ENCODE results near the gene TMC1.
"Not testable (repeated sequence)": the region's sequence is repeated elsewhere in the genome, so short reads cannot be mapped to it uniquely, and the experiment has no call there.

The TMC1 gene

DNA sequence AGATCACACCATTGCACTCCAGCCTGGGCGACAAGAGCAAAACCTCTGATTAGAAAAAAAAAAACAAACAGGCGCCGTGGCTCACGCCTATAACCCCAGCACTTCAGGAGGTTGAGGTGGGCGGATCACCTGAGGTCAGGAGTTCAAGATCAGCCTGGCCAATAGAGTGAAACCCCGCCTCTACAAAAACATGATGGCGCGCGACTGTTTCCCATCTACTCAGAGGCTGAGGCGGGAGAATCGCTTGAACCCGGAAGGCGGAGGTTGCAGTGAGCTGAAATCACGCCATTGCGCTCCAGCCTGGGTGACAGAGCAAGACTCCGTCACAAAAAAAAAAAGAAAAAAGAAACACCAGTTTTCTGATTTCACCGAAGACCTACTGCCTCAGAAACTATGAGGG, at the start of gene TMC1:
TSS of gene TMC1 (plus strand) at position 193 of the 400 bp plus-strand sequence. CDS start 127,041 bp downstream, outside the sequence.
- not testable (repeated sequence) for FAIRE-seq

DNA sequence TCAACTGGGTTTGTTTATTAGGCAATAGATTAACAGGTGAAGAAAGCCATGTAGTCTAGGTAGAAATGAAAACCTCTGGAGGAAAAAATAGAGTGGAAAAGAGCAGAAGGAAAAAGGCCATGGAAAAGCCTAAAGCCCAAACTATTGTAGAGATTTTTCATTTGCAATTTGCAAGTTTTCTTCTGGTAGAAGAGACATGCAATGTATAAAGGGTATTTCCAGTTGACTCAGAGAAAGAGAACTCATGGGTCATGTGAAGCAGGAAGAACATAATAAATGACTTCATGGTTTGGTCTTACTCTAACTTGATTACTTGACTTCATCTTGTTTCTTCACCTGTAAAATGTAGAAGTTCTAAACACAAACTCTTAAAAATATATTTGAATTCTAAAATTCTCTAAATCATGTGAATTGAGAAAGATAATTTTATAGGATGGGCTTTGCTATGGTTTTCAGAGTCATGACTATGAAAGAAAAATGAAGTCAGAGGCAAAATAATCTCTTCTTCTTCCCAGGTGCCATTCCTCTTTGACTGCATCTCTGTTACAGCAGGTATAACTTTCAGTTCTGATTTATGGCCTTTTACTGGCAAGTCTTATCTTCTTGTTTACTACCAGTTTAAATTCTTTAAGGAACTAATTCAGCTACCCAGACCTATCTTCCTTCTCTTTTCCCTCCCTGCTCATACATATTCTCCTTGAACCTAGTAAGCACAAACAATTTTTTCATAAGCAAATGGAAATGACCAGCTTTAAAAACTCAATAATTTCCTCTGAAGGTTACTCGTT, 47.7 kb upstream of the TMC1 start:
- FAIRE-seq: no peak

DNA sequence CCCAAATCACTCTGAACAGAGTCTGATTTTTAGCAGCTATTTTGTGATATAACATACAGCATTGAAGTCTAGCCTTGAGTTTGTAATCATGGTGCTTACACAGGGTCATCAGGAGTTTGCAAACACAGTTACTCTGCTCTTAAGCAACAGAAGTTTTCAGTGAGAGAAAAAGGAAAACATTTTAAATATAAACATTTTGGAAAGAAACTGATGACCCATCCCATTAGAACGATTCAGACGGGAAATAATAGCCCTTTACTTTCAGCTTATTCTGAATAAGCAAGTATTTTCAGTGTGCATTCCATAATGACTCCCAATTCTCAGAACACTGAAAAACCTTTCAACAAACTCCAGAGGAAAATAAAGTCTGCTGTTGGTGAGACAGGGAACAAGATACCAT, 46.7 kb upstream of the TMC1 start:
- no peak for FAIRE-seq

DNA sequence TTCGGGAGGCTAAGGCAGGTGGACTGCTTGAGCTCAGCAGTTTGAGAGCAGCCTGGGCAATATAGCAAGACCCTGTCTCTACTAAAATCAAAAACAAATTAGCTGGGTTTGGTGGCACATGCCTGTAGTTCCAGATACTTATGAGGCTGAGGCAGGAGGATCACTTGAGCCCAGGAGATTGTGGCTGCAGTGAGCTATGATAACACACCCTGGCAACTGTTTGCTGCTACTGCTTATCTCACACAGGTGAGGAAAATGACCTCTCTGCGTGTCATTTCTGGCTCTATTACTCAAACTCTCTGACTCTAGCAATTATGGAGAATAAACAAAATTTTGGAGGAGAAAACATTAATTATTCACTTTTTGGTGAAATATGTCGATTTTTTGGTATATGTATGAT, 45.3 kb upstream of the TMC1 start:
- no peak for FAIRE-seq

DNA sequence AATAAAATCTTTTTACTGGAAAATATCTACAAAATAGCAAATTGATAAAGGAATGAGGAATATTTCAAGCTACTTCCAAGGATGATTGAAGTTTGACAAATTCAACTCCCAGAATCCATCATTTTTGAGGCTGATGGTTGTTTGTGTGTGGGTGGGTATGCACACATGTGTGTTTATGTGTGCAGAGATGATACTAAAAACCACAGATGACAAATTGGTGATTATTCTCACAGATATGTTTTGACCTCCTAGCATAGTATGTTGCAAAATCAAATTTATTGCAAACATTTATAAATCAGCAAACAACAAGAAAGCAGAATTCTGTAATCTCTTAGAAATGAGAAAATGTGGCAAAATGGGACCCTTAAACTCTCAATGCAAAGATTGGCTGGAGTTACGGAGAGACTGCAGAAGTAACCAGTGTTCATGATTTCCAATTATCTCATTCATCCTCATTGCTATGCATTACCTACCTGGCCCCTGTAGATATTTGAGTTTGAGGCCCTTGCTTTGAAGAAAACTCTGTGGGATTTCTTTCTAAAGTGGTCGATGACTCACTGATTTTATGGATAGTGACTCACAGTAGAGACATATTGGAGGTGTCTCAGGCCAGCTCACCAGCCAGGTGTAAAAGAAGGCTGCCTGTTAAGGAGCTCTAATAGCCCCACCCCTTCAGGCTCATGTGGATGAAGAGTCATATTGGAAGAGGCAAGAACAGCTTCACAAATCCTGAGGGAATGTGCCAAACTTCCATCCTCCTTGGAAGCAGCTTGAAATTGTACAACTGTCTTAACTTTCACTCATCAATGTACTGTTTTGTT, 44.6 kb upstream of the TMC1 start:
- no peak for FAIRE-seq

DNA sequence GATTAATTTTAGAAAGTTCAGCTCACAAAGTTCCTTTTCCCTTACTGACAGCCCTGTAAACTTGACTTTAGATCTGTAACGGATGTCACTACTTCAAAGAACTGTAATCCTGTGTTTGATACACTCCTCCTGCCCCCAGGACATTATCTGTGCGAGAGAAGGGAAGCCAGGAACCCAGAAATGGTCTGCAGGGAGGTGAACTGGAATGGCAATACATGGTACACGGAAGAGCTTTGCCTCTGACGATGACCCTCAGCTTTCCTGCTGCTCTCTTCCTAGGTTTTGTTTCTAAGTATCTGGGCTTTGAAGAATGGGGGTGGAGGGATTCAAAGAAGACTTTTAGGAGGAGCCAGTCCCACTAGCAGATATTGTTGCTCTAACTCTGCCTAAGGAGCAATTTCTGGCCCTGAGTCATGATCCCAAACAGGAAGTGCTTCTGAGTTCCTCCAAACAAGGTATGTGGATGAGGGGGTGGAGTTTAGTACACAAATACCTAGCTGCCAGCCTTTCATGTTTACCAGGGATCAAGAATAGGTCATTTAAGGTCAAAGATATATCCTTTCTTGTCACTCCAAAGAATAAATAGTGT, 43.4 kb upstream of the TMC1 start:
- no peak for FAIRE-seq

DNA sequence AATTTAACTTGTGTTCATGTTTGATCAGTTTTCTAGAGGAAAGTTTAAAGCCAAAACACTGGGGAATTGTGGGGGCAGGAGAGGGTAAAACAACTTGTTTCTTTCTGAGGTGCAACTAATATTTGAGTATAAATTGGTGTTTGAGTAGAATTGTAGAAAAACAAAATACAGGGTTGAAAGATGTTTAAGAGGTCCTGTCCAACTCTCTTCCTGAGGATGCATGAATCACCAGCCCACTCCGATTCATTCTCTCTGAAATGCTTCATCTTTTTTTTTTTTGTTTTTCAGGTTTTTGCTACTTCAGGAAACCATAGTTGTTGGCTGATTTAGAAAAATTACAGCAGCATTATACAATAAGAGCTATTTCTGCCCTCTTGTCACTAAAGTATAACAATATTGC, 42.4 kb upstream of the TMC1 start:
- no peak for FAIRE-seq

DNA sequence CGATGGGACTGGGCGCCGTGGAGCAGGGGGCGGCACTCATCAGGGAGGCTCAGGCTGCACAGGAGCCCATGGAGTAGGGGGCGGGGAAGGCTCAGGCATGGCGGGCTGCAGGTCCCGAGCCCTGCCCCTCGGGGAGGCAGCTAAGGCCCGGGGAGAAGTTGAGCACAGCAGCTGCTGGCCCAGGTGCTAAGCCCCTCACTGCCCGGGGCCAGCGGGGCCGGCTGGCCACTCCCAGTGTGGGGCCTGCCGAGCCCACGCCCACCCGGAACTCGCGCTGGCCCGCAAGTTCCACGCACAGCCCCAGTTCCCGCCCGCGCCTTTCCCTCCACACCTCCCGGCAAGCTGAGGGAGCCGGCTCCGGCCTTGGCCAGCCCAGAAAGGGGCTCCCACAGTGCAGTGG, 41.1 kb upstream of the TMC1 start:
- FAIRE-seq: not testable (repeated sequence)

DNA sequence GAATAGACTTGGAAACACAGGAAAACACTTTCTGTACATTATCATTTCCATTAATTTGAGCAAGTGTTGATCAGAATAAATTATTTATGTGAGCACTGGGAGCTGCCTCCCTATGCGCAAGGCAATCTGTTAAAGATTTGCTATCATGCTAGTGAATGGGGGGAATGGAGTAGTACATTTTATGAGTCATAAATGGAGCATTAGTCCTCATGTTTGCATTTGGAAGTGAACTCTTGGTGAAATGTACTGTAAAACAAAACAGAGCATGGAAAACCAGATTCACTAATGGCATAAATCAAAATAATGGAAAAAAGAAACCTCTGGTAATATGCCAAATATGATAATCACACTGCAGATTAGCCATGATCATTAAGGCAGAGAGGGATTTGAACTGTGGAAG, 40.5 kb upstream of the TMC1 start:
- no peak for FAIRE-seq

DNA sequence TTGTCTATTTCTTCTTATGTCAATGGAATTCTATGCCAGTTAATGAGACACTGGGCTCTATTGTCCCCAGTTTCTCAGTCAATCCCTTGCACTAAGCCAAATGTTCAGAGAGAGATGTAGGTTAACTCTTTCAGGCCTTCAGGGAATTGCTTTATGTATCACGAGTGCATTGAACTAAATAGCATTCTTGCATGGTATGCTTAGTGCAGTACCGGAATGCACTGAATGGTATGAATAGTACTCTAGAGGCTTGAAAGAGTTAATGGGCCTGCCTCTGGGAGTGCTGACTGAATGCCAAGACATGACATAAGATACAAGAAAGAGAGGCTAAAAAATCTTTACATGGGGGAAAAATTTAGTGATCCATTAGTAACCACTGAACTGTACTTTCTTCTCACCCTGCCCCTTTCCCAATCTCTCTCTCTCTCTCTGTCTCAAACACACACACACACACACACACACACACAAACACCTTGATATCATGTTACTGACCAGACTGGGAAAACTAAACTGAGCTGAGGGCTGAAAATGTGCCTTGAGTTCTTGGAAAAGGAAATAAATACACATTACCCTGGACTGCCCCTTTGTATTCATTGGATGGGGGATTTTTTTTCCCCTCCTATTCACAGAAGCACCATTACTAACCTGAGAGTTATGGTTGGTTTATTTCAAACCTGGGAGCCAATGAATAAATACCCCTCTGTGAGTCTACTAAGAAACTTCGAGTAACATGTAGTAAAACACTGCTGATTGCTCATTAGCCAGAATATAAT, 35.4 kb upstream of the TMC1 start:
- FAIRE-seq: no peak

DNA sequence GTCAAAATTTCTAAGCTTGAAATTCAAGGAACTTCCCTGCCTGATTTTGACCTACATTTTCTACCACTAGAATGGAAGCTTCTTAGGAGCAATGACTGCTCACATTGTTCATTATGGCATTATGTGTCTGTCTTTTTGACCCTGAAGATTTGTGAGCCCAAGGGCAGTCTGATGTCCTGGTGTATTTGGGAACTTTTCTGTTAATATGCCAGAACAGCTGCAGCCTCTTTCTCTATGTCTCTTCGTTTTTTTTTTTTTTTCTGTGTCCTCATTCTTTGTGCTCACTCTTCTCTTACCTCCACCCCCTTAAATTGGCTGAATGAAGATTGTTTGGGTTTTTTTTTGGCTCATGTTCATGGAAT, 34.8 kb upstream of the TMC1 start:
- FAIRE-seq: no peak

DNA sequence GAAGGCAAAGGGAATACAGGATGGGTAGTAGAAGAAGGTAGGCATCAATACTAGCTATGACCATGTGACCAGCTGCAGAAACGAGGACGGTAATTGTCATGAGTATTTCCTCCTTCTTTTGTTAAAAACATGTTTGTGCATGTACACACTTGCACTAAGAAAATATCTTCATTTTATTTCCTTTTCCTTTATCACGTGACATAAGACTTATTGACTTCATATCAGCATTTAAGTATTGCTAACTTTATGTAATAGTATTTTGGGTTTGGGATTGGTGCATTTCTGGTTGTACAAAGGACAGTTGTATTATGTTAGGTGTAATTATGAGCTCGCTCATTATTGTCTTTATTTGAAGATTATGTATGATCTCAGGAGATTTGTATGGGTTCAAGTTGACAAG, 33.7 kb upstream of the TMC1 start:
- not testable (repeated sequence) for FAIRE-seq

DNA sequence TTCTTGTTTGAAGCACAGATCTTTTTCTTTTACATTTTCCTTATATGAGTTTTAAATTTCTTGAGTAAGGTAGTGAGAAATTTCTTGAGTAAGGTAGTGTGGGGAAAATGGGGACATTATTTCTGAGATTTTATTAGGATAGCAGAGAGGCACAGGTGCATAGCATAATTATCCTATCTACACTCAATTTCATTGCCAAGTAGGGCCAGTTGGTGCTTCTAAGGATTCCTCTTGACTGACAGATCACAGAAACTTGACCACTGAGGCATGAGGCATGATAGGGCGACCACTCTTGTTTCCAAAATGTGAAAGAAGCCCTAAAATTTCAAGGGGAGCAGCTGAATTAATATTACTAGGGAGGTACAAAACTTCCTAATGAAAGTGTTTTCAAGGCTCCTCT, 31.4 kb upstream of the TMC1 start:
- no peak for FAIRE-seq

DNA sequence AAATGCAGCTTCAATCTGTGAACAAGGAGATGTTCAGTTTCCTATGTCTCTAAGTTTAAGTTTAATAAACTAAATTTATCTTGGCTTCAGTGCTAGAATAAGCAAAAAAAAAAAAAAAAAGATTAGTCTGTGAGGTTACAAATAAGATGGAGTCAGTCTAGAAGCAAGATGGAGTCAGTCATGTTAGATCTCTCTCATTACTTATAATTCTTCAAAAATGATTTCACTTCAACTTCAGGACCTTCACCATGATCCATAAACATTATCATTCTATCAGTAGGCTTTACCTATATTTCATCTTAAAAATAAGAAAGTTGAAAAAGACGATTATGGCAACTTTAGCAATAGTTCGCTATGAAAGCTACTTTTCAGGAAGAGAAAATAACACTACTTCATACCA, 30.2 kb upstream of the TMC1 start:
- FAIRE-seq: no peak

DNA sequence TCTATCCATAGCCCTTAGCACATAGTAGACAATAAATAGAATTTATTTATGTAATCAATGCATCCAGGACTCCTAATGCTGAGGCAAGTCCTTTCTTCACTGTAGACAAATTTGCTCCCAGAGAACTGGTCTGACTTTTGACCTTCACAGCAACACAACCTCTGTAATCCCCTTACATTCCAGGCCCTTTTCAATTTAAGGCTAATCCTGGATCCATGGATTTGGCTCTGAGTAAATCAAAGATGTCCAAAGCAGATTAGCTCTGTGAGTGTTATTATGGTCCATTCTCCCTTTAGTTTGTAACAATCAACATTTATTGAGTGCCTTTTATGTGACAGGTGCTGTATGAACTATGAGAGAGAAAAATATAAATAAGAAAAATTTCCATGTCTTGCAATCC, 27.4 kb upstream of the TMC1 start:
- FAIRE-seq: no peak

DNA sequence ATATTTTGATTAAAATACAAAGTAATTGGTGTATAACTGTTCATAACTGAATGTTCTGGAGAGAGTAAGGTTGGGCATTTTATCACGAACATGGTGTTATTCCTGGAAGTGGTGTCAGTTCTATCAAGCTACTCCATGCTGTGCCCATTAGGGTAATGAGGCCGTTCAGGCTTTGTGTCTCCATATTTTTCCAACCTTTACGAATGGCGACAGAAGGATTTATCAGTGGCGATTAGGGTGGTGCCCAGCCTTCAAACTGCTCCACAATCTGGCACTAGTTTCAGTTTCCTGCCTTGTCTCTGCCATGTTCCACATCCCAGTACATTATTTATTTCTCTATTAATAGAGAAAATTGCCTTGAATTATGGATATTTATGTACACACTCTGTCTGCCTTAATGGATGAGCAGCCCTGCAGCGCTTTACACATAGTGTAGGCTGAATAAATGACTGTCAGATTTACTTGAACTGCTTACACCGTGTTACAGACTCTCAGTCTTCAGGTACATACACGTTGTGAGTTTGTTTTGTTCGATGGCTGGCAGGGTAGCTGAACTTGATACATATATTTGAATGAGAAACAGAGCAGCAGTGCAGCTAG, 23.9 kb upstream of the TMC1 start:
- no peak for FAIRE-seq

DNA sequence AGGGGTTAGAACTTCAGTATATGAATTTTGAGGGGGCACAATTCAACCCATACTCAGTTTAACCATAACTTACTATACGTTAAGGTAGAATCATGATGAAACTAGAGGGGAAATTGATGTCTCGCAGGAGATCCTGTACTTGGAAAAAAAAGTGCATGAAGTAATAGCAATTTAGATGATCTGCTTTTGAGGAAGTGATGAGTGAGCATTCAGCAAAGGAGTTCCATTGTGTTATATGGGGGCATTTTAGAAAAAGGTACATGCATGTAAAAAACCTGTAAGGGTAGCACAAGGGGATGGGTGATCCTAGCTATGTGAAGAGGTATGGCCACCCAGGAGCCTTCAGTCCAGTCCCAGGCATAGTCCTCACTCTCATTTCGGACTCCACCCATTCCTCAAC, 14.8 kb upstream of the TMC1 start:
- FAIRE-seq: no peak

DNA sequence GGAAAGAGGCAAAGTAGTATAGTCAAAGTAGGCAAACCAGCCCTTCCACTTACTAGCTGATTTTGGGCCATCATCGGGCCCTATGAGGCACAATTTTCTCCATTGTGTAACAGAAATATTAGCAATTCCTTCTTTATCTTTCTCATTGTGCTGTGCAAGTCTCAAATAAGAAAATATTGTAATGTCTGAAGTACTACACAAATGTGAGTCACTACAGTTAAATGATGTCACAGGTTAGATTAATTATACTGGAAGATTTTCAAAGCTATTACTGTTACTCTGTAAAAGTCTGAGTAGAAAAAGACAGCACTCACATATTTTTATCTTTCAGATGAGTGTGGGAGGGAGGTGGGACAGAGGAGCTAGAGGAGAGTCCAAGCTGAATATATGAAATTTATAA, 12.4 kb upstream of the TMC1 start:
- FAIRE-seq: no peak

DNA sequence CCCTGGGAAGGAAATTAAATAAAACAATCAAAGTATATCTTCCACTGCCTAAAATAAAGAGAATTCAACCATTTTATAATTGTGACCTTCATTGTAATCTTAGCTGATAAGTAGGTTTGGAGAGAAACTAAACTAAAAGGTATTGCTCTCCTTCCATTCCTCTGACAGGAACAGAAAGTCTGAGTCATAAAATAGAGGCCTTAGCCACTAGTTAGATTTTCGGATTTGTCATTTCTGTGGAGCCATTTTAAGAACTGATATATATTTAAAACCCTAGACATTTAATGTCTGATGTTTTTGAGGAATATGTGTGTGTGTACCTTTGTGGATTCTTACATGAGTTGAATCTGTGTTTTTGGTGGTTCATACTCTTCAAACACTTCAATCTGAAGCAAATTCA, 11.8 kb upstream of the TMC1 start:
- FAIRE-seq: no peak

DNA sequence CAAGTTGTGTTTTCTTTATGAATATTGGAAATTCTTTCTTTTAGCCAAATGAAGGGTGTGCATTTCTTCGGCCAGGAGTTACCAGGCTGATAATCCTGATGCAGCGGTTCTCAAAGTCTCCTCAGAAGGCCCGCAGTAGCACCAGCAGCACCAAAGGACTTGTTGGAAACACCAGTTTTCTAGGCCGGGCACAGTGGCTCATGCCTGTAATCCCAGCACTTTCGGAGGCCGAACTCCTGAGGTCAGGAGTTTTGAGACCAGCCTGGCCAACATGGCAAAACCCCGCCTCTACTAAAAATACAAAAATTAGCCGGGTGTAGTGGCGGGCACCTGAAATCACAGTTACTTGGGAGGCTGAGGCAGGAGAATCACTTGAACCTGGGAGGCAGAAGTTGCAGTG, 397 bp upstream of the TMC1 start:
- not testable (repeated sequence) for FAIRE-seq

DNA sequence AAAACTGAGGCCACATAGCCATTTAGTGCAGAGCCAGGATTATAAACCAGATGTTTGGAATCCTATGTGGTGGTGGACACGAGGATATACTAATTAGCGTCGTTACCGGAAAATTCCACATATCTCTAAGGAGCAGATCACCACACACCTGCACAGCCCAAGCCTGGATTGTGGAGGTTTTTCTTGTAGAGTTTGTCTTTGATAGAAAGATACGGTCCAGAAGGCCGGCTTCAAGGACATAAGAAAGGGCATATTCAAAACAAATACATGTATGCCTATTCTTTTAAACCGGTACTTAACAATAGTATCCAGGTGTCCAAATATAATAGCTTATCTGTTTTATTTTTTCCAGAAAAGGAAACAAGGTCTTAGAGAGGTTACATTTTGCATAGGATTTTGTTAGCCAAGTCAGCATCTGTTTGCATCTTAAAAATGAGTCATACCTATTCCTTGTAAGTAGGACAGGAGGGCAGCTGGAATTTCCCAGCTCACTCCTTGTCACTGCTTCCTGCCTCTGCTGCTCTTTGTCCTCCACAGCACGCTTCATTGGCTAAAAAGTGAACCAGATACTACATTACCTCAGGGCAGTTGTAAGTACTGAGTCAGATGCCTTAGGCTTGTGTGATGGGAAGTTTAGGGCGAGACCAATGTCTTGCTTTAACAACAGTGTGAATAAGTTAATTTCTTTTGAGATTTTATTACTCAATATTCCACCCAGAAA, 3.6 kb downstream of the TMC1 start:
- FAIRE-seq: no peak

All from TTC549 (cell line).